Fibroblast of skin of right biceps (primary cell): ENCODE data around the gene TAF10.

ENCODE experiments used
- DNase-seq: peaks from one replicate; pipeline ENCODE4 v3.0.0-alpha.2; 2013

The TAF10 gene

GRCh38 chr11:6612213-6613041, at the start of gene TAF10:
TAF10 (minus strand) TSS chr11:6612216; CDS start chr11:6612189, 27 bp downstream.
- peak; percentile 97 for DNase-seq

GRCh38 chr11:6660712-6661111, 48.7 kb upstream of the TAF10 start:
- DNase-seq, result no peak

GRCh38 chr11:6658647-6659046, 46.6 kb upstream of the TAF10 start:
- no peak for DNase-seq

- peak; percentile 38 for DNase-seq
Observed at GRCh38 chr11:6657346-6657745, 45.3 kb upstream of the TAF10 start.

GRCh38 chr11:6656936-6657335, 44.9 kb upstream of the TAF10 start:
- DNase-seq, result peak; percentile 21

GRCh38 chr11:6656584-6656915, 44.5 kb upstream of the TAF10 start:
- no peak for DNase-seq

GRCh38 chr11:6655790-6656583, 44.0 kb upstream of the TAF10 start, which contains the start of gene DCHS1:
DCHS1 (minus strand) TSS chr11:6655809; CDS start chr11:6641613, 14,196 bp downstream.
- DNase-seq, result peak; percentile 40

- peak; percentile 45 for DNase-seq
Observed at GRCh38 chr11:6655020-6655789, 43.2 kb upstream of the TAF10 start.

GRCh38 chr11:6654281-6655019, 42.4 kb upstream of the TAF10 start:
- DNase-seq, result no peak

GRCh38 chr11:6653656-6654055, 41.6 kb upstream of the TAF10 start:
- no peak for DNase-seq

- DNase-seq, result no peak
Observed at GRCh38 chr11:6653097-6653496, 41.1 kb upstream of the TAF10 start.

GRCh38 chr11:6652182-6652581, 40.2 kb upstream of the TAF10 start:
- no peak for DNase-seq

- peak; percentile 29 for DNase-seq
Observed at GRCh38 chr11:6650980-6651379, 39.0 kb upstream of the TAF10 start.

GRCh38 chr11:6650104-6650503, 38.1 kb upstream of the TAF10 start:
- no peak for DNase-seq

- no peak for DNase-seq
Observed at GRCh38 chr11:6648501-6648900, 36.5 kb upstream of the TAF10 start.

GRCh38 chr11:6647836-6648235, 35.8 kb upstream of the TAF10 start:
- DNase-seq, result no peak

- peak; percentile 74 for DNase-seq
Observed at GRCh38 chr11:6646918-6647679, 35.1 kb upstream of the TAF10 start.

GRCh38 chr11:6646576-6646917, 34.5 kb upstream of the TAF10 start:
- peak; percentile 86 for DNase-seq

- DNase-seq, result peak; percentile 65
Observed at GRCh38 chr11:6646071-6646470, 34.1 kb upstream of the TAF10 start.

GRCh38 chr11:6642957-6643356, 30.9 kb upstream of the TAF10 start:
- DNase-seq, result no peak

- DNase-seq, result no peak
Observed at GRCh38 chr11:6640985-6641701, 29.1 kb upstream of the TAF10 start.
